CD4-positive, alpha-beta T cell treated with Interferon alpha-2 for 1 hour (primary cell): ENCODE data around the gene LDLRAP1.

ENCODE experiments used
- DNase-seq, 2 donors: peaks; one replicate each; pipeline ENCODE4 v3.0.0-alpha.2; 2020 to 2022

The LDLRAP1 gene

GRCh38 chr1:25524568-25525360, 18.6 kb upstream of the LDLRAP1 start:
- DNase-seq: no peak

DNA sequence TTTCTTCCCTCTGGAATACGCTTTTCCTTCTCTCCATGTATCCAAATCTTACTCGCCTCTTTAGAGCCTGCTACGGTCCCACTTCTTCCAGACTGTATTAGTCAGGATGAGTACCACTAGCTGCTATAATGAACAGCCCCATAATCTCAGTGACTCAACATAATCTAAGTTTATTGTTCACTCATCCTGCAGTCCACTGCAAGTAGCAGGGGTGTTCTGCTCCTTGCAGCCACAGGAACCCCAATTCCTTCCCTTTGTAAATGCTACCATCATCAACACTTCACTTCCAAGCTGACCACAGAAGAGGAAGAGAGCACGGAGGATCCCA, 18.1 kb upstream of the LDLRAP1 start:
- no peak for DNase-seq

DNA sequence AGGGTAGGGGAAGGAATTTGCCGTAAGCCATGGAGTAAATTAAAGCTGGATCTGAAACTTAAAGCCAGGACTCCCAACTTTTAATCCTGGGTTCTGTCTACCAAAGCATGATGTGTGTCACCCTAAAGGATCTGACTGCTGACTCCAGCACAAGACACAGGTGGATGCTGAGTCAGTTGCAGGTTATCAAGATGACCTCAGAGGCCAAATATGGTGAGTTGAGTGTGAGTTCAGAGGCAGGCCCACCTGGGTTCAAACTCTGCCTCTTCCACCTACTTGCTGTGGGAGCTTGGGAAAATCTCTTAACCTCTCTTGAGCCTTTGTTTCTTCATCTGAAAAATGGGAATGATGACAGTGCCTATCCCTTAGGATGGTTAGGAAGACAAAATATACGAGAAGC, 16.7 kb upstream of the LDLRAP1 start:
- no peak for DNase-seq

DNA sequence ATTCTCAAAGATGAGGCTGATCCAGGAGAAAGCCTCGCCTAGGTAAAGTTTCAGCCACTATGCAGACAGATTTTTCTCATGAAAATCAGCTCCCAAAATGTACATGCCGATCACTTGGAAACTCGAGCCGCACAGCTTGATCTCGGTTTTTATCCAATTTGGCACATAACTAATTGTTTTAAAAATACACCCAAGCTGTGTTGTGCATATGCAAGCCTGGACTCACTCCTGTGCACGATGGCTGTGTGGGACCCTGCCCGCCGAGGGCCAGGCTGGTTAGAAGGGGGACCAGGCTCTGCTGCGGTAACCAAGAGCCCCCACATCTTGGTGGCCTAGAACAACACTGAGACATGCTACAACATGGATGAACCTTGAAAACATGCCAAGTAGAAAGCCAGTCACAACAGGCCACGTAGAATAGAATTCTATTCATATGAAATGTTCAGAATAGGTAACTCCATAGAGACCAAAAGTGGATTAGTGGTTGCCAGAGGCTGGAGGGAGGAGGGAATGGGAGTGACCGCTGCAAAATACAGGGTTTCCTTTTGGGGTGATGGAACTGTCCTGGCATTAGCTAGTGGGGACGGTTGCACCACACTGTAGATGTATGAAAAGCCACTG, 16.1 kb upstream of the LDLRAP1 start:
- no peak for DNase-seq

- DNase-seq: no peak
Measured at GRCh38 chr1:25527946-25528595, 15.3 kb upstream of the LDLRAP1 start.

DNA sequence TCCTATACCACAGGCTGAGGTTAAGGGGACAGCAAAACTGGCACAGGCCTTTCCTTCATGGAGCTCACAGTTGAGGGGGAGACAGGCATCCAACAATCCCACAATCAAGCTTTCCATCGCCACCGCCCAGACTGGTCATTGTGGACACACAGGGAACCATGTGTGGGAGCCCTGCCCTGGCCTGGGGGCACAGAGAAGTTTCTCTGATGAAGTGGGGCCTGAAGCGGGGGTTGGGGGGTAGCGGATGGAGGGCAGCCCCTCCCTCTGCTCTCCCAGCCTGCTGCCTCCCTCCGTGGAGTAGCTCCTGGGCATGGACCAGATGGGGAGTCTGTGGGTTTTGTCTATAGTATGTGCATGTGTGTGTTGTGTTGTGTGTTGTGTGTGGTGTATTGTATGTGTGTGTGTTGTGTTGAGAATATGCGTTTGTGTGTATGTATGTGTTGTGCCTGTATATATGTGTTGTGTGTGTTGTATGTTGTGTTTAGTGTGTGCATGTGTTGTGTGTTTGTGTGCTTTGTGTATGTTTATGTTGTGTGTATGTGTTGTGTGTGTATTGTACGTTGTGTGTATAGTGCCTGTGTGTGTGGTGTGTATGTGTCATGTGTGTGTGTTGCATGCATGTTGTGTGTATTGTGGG, 14.4 kb upstream of the LDLRAP1 start:
- no peak for DNase-seq

GRCh38 chr1:25529518-25530185, 13.8 kb upstream of the LDLRAP1 start:
- DNase-seq: no peak

- no peak for DNase-seq
Measured at GRCh38 chr1:25530186-25531081, 13.0 kb upstream of the LDLRAP1 start.

- no peak for DNase-seq
Measured at GRCh38 chr1:25531082-25531461, 12.3 kb upstream of the LDLRAP1 start.

DNA sequence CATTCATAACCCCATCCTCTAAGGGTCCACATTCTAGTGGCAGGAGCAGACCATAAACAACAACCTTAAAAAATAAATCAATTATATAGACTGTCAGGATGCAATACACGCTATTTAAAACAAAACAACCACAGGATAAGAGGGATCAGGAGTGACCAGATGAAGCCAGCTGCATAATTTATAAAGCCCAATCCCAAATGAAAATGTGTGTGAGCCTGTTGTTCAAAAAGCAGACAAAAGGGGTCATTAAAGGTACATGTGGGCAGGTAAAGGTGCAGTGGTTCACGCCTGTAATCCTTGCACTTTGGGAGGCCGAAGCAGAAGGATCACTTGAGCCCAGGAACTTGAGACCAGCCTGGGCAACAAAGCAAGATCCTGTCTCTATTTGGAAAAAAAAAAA, 10.4 kb upstream of the LDLRAP1 start:
- DNase-seq: no peak

GRCh38 chr1:25533775-25534409, 9.5 kb upstream of the LDLRAP1 start:
- no peak for DNase-seq

DNA sequence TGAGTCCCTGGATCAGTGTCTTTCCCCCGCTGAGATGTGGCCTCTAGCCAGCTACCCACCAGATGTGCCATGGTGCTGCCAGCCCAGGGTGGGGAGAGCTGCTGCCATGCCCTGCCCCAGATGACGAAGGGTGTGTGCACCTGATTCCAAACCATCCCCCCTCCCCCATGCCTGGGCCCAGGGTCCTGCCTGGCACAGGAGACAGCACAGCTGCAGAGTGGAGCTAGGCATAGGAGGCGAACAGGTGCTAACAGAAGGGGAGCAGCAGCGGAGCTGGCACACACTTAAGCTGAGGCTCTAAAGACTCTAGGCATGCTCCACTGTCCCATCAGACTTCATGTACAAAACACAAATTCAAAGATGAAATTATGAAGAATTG, 9.0 kb upstream of the LDLRAP1 start:
- no peak for DNase-seq

- no peak for DNase-seq
Measured at GRCh38 chr1:25536124-25536523, 7.3 kb upstream of the LDLRAP1 start.

DNA sequence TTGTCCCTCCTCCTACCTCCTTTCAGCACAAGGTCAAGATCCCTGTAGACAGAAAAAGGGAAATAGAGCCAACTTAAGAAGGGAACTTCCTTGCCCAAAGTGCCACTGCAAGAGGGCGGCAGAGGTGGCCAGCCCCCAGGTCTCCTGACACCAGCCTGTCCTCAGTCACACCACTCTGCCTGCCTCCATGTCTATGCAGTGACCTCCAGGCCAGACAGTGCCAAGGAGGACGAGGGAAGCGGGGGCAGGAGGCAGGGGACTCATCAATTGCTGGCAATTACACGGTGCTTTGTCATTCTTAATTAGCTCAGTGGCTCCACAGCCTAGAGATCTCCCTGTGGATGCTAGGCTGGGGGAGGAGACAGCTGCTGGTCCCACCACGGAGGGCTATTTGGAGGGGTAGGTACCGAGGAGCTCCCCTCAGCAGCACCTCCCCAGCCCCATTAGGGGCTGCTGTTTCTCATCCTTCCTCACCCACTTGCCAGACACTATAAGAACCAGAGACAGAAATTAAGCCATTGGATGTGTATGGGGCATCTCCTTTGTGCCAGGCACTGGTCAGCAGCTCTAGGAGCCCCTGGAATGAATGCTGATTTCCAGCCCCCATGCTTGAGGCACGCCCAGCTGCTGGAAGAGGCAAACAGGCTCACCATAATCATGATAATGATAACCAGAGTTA, 6.1 kb upstream of the LDLRAP1 start:
- DNase-seq: no peak

GRCh38 chr1:25538191-25538767, 5.1 kb upstream of the LDLRAP1 start:
- no peak for DNase-seq

DNA sequence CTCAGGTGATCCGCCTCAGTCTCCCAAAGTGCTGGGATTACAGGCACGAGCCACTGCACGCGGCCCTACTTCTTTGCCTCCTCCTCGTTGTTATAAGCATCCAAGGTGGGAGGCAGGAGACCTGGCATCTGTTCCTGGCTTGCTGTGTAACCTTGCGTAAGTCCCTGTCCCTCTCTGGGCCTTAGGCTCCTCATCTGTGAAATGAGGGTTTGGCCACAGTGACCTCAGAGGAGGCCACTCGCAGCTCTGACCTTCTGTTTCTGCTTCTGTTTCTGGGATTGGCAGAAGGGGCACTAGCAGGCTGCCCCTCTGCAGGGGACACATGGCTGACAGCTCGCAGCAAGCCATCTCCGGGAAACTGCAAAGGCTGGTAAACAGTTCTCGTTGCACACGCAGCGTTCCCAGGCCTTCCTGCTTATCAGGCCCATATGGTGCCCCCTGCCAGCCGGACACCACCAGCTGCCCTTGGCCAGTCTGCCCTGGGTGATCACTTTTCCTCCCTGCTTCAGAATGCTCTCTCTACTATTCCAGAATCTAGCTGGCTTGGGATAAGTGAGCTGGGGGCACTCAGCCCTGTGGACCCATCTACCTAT, 2.6 kb upstream of the LDLRAP1 start:
- DNase-seq: no peak

DNA sequence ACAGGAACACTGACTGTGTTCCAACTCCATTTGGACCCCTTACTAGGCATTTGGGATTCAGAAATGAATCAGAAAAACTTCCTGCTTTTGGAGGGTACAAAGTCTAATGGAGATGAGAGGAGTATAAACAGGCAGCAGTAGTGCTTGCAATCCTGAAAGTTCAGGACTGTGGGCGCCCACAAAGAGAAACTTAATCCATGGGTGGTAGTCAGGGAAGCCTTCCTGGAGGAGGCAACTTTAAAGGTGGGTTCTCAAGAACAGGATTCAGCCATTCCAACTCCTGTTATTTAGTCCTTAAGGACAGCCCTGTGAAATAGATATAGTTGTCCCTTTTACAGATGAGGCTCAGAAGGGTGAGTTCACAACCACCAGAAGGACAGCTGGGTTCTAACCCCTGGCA, 2.0 kb upstream of the LDLRAP1 start:
- DNase-seq: no peak

DNA sequence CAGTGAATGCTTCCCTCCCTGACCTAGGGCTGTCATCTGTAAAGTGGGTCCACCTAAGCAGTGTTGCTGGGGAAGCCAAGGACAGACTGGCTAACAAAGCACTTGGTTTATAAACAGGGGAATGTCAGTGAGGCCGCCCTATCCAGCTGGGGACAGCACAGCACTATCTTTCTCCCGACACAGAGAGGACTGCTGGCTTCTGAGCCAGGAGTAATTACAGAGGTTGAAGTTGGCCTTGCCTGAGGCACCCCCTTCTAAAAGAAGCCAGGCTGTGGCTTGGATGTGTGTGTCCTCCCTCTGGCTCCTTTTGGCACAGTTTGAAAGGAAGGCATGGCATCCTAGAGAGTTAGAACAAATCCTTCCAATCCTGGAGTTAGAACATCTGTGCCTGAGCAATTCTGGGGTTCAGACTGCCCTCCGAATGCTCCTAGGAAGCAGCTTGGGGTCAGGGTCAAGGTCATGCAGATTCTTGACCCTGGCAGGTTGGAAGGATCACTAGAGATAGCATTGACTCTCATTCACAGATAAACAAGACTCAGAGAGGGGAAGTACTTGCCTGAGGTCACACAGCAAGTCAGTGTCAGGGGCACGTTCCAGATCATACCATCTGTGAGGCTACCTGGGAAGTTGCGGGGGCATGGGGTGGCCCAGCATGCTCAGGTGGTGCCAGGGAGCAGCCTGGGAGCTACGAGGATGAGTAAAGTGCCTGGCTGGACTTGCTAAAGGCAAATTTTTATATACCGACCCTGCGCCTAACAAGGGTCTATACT, 1.3 kb upstream of the LDLRAP1 start:
- DNase-seq: no peak

DNA sequence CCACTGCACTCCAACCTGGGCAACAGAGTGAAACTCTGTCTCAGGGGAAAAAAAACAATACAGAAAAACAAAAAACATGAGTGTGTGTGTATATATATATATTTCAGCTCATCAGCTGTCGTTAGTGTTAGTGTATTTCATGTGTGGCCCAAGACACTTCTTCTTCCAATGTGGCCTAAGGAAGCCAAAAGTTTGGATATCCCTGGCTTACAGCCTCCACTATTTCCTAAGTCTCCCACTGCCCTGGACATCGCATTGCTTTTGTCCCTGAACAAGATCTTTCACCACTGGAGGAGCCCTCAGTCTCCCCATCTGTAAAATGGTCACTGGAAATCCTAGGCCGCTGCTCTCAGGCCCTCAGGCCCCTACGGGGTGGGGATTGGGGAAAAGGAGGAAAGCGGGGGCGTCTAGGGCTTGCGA, 391 bp upstream of the LDLRAP1 start:
- no peak for DNase-seq
